Lower leg skin (tissue), 4 donors: ENCODE data around the gene CLEC2D. TPM values are rescaled to one million over a fixed set of nuclear protein-coding genes. Genes with fewer than 3 reads are reported as not detected.

ENCODE experiments used
- DNase-seq, 2 donors: peaks; one replicate each; pipeline ENCODE4 v3.0.0-alpha.2; 2019; ENCODE audit warnings: low spot score in 2 of 2
- H3K4me3 ChIP-seq: fragments of 200-600 bp; sonication (generic); 2 replicates; pipeline ENCODE4 v1.5.1; 2017; ENCODE audit warnings: mild to moderate bottlenecking, low read depth; ENCODE audit not compliant: poor library complexity, severe bottlenecking
- CTCF ChIP-seq, 3 donors: fragments of 450-650 bp; IDR thresholded peaks; one replicate each; pipeline ENCODE4 v1.5.1; 2016; ENCODE audit warnings: antibody characterized with exemption in 3 of 3, mild to moderate bottlenecking in 3 of 3, moderate library complexity in 2 of 3
- POLR2A ChIP-seq, 2 donors: fragments of 450-650 bp; IDR thresholded peaks; one replicate each; pipeline ENCODE4 v1.6.1; 2016 to 2017; ENCODE audit warnings: antibody characterized with exemption in 2 of 2, mild to moderate bottlenecking in 1 of 2, moderate library complexity in 1 of 2
- WGBS, 2 donors: methylation state at CpG; one replicate each; pipeline ENCODE4 v1.1.5; 2018; 5-methylcytosine and 5-hydroxymethylcytosine counted together
- intact Hi-C: fragments of 100-400 bp; cut with DNase I; formaldehyde crosslinking; loops from one replicate; pipeline ENCODE4 v1.15.0; 2023; ENCODE audit warnings: low total_unique reads
- total RNA-seq, 4 donors: library from RNA; depleted of rRNA; stranded (reverse); fragments of >200 nt; gene quantifications; one replicate each; pipeline ENCODE4 v1.1.0, GENCODE V29; 2016

The CLEC2D gene
- total RNA-seq, 4 donors from 2014 or later = 1.6 to 7.8 (median 2.5) TPM

GRCh38 chr12:9698681-9699080 lies 29.2 kb downstream of the CLEC2D start:
- intact Hi-C loops = no loop called here
- no peak overlapping the region for H3K4me3 ChIP-seq
- no peak for DNase-seq
- TF ChIP-seq POLR2A (IDR thresholded peaks at IDR 0.05) (no peak), CTCF (IDR thresholded peaks at IDR 0.05) (no peak)
- 67 to 92% methylated on average over 2 of the region's 2 CpGs for WGBS, 2 donors

- TF ChIP-seq POLR2A (IDR thresholded peaks at IDR 0.05) = no peak
- TF ChIP-seq CTCF (IDR thresholded peaks at IDR 0.05) = no peak
- no peak for DNase-seq
- intact Hi-C loops = no loop called here
- 71 to 83% methylated on average over 1 of the region's 1 CpG for WGBS, 2 donors
- H3K4me3 ChIP-seq = no peak overlapping the region
Observed at GRCh38 chr12:9699269-9699897, 29.9 kb downstream of the CLEC2D start.

GRCh38 chr12:9699898-9700605 lies 30.5 kb downstream of the CLEC2D start:
- DNase-seq = no peak
- WGBS, 2 donors = 81% methylated on average over 2 of the region's 2 CpGs
- TF ChIP-seq POLR2A (IDR thresholded peaks at IDR 0.05) (no peak), CTCF (IDR thresholded peaks at IDR 0.05) (no peak)
- no peak overlapping the region for H3K4me3 ChIP-seq
- intact Hi-C loops = no loop called here

GRCh38 chr12:9700606-9700956 lies 31.1 kb downstream of the CLEC2D start:
- intact Hi-C loops = no loop called here
- 81 to 92% methylated on average over 2 of the region's 2 CpGs for WGBS, 2 donors
- H3K4me3 ChIP-seq = no peak overlapping the region
- DNase-seq = no peak
- TF ChIP-seq POLR2A (IDR thresholded peaks at IDR 0.05) (no peak), CTCF (IDR thresholded peaks at IDR 0.05) (no peak)

GRCh38 chr12:9701380-9702154 lies 32.1 kb downstream of the CLEC2D start:
- no peak for DNase-seq
- H3K4me3 ChIP-seq = no peak overlapping the region
- intact Hi-C loops = no loop called here
- TF ChIP-seq CTCF (IDR thresholded peaks at IDR 0.05) (no peak), POLR2A (IDR thresholded peaks at IDR 0.05) (no peak)
- 96 to 100% methylated on average over 1 of the region's 1 CpG for WGBS, 2 donors
